ENCODE data around the gene RAB22A.

The RAB22A gene

DNA sequence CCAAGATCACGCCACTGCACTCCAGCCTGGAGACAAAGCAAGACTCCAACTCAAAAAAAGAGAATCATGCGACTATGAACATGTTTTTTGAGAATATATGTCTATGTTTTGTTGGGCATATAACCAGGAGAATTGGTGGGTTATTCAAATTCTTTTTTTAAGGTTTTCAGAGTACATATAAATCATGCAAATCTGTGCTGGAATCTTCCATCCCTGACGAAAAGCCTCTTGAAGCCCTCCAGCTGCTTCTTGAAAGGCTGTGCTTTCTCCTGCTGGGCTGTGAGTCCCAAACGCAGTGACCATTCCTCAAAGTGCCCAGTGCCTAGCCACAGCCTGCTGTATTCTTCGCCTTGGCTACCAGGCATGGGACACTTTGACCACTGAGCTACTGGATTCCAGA lies 9.2 kb upstream of the RAB22A start:
- TF ChIP-seq, protein P1, sequence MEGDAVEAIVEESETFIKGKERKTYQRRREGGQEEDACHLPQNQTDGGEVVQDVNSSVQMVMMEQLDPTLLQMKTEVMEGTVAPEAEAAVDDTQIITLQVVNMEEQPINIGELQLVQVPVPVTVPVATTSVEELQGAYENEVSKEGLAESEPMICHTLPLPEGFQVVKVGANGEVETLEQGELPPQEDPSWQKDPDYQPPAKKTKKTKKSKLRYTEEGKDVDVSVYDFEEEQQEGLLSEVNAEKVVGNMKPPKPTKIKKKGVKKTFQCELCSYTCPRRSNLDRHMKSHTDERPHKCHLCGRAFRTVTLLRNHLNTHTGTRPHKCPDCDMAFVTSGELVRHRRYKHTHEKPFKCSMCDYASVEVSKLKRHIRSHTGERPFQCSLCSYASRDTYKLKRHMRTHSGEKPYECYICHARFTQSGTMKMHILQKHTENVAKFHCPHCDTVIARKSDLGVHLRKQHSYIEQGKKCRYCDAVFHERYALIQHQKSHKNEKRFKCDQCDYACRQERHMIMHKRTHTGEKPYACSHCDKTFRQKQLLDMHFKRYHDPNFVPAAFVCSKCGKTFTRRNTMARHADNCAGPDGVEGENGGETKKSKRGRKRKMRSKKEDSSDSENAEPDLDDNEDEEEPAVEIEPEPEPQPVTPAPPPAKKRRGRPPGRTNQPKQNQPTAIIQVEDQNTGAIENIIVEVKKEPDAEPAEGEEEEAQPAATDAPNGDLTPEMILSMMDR (IDR thresholded peaks at IDR 0.05; ENCODE audit: insufficient read depth, missing control alignments) = no peak

DNA sequence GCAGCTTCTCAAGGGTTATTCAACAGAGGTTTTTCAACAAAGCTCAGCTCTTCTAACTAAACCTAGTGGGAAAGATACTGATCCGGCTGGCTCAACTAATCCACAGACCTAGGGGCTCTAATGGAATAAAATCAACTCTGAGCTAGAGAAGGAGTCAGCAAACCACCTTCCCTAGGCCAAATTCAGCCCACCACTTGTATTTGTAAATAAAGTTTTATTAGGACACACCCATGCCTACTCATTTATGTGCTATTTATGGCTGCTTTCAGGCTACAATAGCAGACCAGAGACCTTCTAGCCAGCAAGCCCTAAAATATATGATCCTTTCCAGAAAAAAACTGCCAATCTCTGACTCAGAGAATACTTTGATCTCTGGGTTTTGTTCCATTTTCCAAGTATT lies 6.0 kb upstream of the RAB22A start:
- FAIRE-seq (no peak), DNase-seq (ENCODE audit: insufficient read length, low spot score) (no peak)
- TF ChIP-seq, protein P1 (IDR thresholded peaks at IDR 0.05; ENCODE audit: insufficient read depth, missing control alignments) = no peak

More for the DNA sequence above, 9.2 kb upstream of the RAB22A start:
- FAIRE-seq (no peak), DNase-seq (ENCODE audit: insufficient read length, low spot score) (no peak)

DNA sequence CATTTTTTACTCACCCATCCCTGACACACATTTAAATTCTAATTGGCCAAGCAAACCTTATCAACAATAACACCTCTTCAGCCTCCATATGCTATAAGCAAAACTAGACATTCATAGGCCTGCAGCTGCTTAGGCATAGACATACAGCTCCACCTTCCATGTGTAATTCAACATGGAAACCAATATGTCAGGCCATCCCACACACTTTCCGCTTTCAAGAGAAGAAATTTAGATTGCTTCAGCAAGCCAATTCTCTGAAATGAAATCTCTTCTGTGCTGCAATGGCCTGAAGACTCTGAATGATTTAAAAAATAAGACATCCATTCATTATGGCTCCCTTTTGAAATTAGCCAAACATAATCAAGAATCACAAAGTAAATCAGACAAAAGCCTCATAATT lies 4.5 kb upstream of the RAB22A start:
- FAIRE-seq (no peak), DNase-seq (ENCODE audit: insufficient read length, low spot score) (no peak)
- TF ChIP-seq, protein P1 (IDR thresholded peaks at IDR 0.05; ENCODE audit: insufficient read depth, missing control alignments) = no peak

DNA sequence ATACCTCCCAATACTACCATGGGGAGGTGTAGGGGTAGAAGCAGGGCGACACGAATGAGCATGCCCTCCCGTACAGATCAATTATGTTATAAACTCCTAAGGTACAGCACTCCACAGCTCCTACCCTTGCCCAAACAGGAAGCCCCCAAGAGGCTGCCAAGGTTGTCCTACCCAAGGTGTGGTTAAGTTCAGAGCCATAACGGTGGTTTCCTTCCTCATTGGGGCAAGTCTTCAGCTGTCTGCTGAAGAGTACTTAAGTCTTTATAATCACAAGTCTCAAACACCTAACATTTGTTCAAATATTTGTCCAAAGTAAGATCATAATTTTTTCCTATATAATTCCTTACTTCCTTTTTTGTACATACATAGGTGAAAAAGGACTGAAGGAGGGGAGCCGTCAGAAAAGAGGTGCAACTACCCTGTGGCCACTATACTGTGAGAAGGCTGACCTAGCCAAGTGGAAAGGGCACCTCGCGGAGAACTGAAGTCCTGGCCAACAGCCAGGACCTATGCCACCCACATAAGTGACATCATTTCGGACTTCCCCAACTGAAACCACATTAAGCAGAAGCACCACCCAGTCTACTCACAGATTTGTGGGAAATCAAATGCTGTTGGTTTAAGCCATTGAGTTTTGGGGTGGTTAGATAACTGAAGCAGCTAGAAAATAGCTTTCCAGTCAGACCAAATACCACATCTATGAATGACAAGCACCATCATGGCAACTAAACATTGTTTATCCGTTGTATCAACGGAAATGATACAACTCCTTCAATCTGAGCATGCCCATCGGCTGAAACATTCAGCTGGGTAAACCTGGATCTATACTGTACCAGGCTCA lies 2.9 kb upstream of the RAB22A start:
- TF ChIP-seq, protein P1 (IDR thresholded peaks at IDR 0.05; ENCODE audit: insufficient read depth, missing control alignments) = no peak
- FAIRE-seq = no peak
- DNase-seq (ENCODE audit: insufficient read length, low spot score) = no peak

DNA sequence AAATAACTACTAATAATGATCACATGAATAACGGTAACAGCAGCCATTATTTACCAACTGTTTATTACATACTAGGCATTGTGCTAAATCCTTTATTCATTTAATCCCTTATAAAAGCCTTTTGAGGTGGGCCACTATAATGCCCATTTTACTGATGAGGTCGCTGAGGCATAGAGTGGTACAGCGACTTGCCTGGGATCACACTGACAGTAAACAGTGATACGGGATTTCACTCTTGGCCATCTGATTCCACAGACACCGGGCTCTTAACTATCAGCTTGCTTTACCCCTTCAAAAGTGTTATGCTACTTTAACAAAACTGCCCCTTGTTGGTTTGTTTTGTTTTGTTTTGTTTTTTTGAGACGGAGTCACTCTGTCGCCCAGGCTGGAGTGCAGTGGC lies 2.2 kb upstream of the RAB22A start:
- no peak for DNase-seq (ENCODE audit: insufficient read length, low spot score)
- no peak for FAIRE-seq
- TF ChIP-seq, protein P1 (IDR thresholded peaks at IDR 0.05; ENCODE audit: insufficient read depth, missing control alignments) = no peak

DNA sequence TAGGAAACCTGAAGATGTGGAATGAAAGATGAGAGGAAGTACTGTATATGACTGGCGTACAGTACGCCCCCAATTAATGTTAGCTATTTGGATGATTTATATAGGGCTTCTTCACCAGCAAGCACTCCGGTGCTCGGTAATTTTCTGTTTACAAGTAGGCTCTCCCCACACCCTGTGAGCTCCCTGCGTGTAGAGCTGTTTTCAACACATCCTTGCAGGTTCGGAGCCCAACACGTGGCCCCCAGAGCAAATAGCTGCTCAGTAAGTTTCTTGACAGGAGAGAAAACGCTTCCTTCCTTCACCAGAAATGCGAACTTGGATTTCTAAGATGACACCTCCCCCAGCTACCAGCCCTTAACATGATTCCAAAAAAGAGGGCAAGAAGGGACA lies 1.2 kb upstream of the RAB22A start:
- TF ChIP-seq, protein P1 (IDR thresholded peaks at IDR 0.05; ENCODE audit: insufficient read depth, missing control alignments) = no peak
- no peak for DNase-seq (ENCODE audit: insufficient read length, low spot score)
- FAIRE-seq = no peak
